WTC11 (cell line): ENCODE results near the gene PLET1. TPM values are rescaled to one million over a fixed set of nuclear protein-coding genes. Genes with fewer than 3 reads are reported as not detected.

Source experiments
- ATAC-seq: fragments of 200-7000 bp; cut with Tn5 transposase; 2 replicates; pipeline ENCODE4 v1.10.0; 2021; ENCODE audit warnings: mild to moderate bottlenecking, moderate library complexity
- CTCF ChIA-PET: fragments of 300-600 bp; sonication (Branson Sonifier 250); formaldehyde crosslinking; loops from one replicate; lab custom pipeline; 2021; ENCODE audit warnings: antibody characterized with exemption; lab: Charles Lee
- POLR2A ChIA-PET: fragments of 350-600 bp; sonication (Branson Sonifier 250); formaldehyde crosslinking; loops from one replicate; lab custom pipeline; 2021; ENCODE audit warnings: antibody characterized with exemption; lab: Charles Lee
- DNase-seq: peaks from one replicate; pipeline ENCODE4 v3.0.0; 2021; ENCODE audit warnings: low spot score
- H3K27ac Mint-ChIP-seq: 2 replicates; pipeline ENCODE4 v1.8.0; 2021; ENCODE audit warnings: mixed read lengths
- H3K27me3 Mint-ChIP-seq: 2 replicates; pipeline ENCODE4 v1.8.0; 2021; ENCODE audit warnings: low read depth, mild to moderate bottlenecking, moderate library complexity, mixed read lengths
- H3K36me3 Mint-ChIP-seq: 2 replicates; pipeline ENCODE4 v1.8.0; 2021; ENCODE audit warnings: mixed read lengths
- H3K4me1 Mint-ChIP-seq: 2 replicates; pipeline ENCODE4 v1.8.0; 2022; ENCODE audit warnings: mixed read lengths
- H3K4me3 Mint-ChIP-seq: 2 replicates; pipeline ENCODE4 v1.8.0; 2021; ENCODE audit warnings: mild to moderate bottlenecking, moderate library complexity, mixed read lengths
- H3K9me3 Mint-ChIP-seq: 2 replicates; pipeline ENCODE4 v1.8.0; 2021; ENCODE audit warnings: mixed read lengths
- CREM ChIP-seq: sonication (generic); formaldehyde crosslinking; IDR thresholded peaks from 2 replicates; pipeline ENCODE4 v1.8.1; 2022; ENCODE audit warnings: mild to moderate bottlenecking, missing genetic modification reagents, moderate library complexity
- FOXJ3 ChIP-seq: sonication (generic); formaldehyde crosslinking; IDR thresholded peaks from 2 replicates; pipeline ENCODE4 v1.9.0; 2021; ENCODE audit warnings: missing genetic modification reagents, mild to moderate bottlenecking, borderline replicate concordance
- GABPB1 ChIP-seq: sonication (generic); formaldehyde crosslinking; IDR thresholded peaks from 2 replicates; pipeline ENCODE4 v1.8.1; 2023; ENCODE audit warnings: mild to moderate bottlenecking, missing genetic modification reagents
- NFATC4 ChIP-seq: fragments of 250-450 bp; sonication (Bioruptor Pico); IDR thresholded peaks from 2 replicates; pipeline ENCODE4 v1.9.0; 2021; ENCODE audit warnings: mild to moderate bottlenecking
- NFE2L1 ChIP-seq: sonication (generic); formaldehyde crosslinking; IDR thresholded peaks from 2 replicates; pipeline ENCODE4 v1.8.1; 2023; ENCODE audit warnings: missing genetic modification reagents
- NR2C2 ChIP-seq: sonication (generic); formaldehyde crosslinking; IDR thresholded peaks from 2 replicates; pipeline ENCODE4 v1.8.0; 2022; ENCODE audit warnings: mild to moderate bottlenecking, missing genetic modification reagents
- NR3C1 ChIP-seq: sonication (generic); formaldehyde crosslinking; conservative IDR thresholded peaks from 2 replicates; pipeline ENCODE4 v1.8.1; 2023; ENCODE audit warnings: low read depth, mild to moderate bottlenecking, missing genetic modification reagents
- RORB ChIP-seq: fragments of 250-450 bp; sonication (Bioruptor Pico); IDR thresholded peaks from 2 replicates; pipeline ENCODE4 v1.9.0; 2021; ENCODE audit warnings: mild to moderate bottlenecking
- TEAD1 ChIP-seq: sonication (generic); formaldehyde crosslinking; IDR thresholded peaks from 2 replicates; pipeline ENCODE4 v1.8.0; 2022; ENCODE audit warnings: mild to moderate bottlenecking, missing genetic modification reagents
- TP53 ChIP-seq: sonication (generic); formaldehyde crosslinking; IDR thresholded peaks from 2 replicates; pipeline ENCODE4 v1.8.1; 2023; ENCODE audit warnings: mild to moderate bottlenecking, missing genetic modification reagents
- total RNA-seq: library from RNA; stranded (reverse); gene quantifications from 3 replicates; pipeline ENCODE4 v1.2.3, GENCODE V29; 2021
- TF ChIP-seq, protein P1 (sequence below): sonication (generic); formaldehyde crosslinking; conservative IDR thresholded peaks from 2 replicates; pipeline ENCODE4 v1.8.1; 2023; ENCODE audit warnings: mild to moderate bottlenecking, low read depth, missing genetic modification reagents, moderate library complexity
- TF ChIP-seq, protein P2 (sequence below): sonication (generic); formaldehyde crosslinking; IDR thresholded peaks from 2 replicates; pipeline ENCODE4 v1.8.1; 2022; ENCODE audit warnings: missing genetic modification reagents, borderline replicate concordance
- TF ChIP-seq, protein P3 (sequence below): sonication (generic); formaldehyde crosslinking; IDR thresholded peaks from 2 replicates; pipeline ENCODE4 v1.8.1; 2023; ENCODE audit warnings: mild to moderate bottlenecking, missing genetic modification reagents, moderate library complexity
- TF ChIP-seq, protein P4 (sequence below): sonication (generic); formaldehyde crosslinking; IDR thresholded peaks from 2 replicates; pipeline ENCODE4 v1.8.0; 2022; ENCODE audit warnings: mild to moderate bottlenecking, missing genetic modification reagents
- TF ChIP-seq, protein P5 (sequence below): sonication (generic); formaldehyde crosslinking; IDR thresholded peaks from 2 replicates; pipeline ENCODE4 v1.8.0; 2022; ENCODE audit warnings: mild to moderate bottlenecking, missing genetic modification reagents
- TF ChIP-seq, protein P6 (sequence below): fragments of 200-600 bp; IDR thresholded peaks from 2 replicates; pipeline ENCODE4 v1.8.0; 2022; ENCODE audit warnings: antibody characterized with exemption
- TF ChIP-seq, protein P7 (sequence below): sonication (generic); formaldehyde crosslinking; IDR thresholded peaks from 2 replicates; pipeline ENCODE4 v1.8.1; 2023; ENCODE audit warnings: mild to moderate bottlenecking, missing genetic modification reagents

Gene PLET1
- total RNA-seq, 1 experiment from 2014 or later, result not detected

DNA sequence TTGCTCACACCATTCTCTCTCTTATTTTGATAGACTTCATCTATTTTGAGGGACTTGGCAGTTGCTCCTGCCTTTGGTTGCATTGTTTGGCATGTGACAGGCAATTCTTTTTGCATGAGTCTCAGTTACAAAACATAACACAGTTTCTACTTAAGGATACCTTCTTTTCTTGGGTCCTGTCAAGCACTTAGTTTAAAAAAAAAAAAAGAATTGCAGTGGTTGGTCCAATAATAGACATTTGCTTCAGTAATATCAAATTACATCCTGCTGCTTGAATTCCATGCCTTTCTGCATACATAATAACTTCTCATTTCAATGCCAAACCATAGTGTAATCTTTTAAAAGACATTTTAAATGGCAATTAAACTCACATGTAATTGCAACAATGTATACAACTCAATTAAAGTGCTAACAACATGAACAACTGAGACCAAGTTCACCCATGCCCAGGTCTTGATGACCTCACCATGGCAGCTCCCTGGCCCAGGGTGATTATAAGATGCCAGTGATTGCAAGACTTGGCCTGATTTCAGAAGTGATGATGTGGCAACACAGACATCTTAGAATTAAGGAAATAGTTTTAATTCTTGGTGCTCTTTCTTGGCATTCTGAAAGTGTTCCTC is 32.2 kb upstream of the PLET1 start (continued):
- TF ChIP-seq, protein P1, sequence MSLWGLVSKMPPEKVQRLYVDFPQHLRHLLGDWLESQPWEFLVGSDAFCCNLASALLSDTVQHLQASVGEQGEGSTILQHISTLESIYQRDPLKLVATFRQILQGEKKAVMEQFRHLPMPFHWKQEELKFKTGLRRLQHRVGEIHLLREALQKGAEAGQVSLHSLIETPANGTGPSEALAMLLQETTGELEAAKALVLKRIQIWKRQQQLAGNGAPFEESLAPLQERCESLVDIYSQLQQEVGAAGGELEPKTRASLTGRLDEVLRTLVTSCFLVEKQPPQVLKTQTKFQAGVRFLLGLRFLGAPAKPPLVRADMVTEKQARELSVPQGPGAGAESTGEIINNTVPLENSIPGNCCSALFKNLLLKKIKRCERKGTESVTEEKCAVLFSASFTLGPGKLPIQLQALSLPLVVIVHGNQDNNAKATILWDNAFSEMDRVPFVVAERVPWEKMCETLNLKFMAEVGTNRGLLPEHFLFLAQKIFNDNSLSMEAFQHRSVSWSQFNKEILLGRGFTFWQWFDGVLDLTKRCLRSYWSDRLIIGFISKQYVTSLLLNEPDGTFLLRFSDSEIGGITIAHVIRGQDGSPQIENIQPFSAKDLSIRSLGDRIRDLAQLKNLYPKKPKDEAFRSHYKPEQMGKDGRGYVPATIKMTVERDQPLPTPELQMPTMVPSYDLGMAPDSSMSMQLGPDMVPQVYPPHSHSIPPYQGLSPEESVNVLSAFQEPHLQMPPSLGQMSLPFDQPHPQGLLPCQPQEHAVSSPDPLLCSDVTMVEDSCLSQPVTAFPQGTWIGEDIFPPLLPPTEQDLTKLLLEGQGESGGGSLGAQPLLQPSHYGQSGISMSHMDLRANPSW, result no peak
- TF ChIP-seq NR2C2 (CRISPR knock-in tag) (no peak), TEAD1 (no peak)

DNA sequence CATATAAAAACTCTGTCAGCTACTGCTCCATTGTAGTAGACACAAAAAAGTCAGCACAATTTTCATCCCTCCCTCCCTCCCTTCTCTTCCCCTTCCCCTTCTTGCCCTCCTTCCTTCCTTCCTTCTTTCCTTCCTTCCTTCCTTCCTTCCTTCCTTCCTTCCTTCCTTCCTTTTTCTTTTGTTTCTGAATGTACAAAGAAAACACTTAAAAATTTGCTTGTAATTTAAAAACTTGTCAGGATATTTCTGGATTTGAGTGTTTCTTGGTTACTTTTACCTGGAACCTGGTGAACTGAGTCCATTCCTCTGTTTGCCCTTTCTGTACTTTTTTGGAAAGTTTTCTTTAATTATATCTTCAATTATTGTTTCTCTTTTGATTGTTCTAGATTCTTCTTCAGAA is 31.5 kb upstream of the PLET1 start:
- TF ChIP-seq, protein P2, sequence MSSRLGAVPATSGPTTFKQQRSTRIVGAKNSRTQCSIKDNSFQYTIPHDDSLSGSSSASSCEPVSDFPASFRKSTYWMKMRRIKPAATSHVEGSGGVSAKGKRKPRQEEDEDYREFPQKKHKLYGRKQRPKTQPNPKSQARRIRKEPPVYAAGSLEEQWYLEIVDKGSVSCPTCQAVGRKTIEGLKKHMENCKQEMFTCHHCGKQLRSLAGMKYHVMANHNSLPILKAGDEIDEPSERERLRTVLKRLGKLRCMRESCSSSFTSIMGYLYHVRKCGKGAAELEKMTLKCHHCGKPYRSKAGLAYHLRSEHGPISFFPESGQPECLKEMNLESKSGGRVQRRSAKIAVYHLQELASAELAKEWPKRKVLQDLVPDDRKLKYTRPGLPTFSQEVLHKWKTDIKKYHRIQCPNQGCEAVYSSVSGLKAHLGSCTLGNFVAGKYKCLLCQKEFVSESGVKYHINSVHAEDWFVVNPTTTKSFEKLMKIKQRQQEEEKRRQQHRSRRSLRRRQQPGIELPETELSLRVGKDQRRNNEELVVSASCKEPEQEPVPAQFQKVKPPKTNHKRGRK (CRISPR knock-in tag), result no peak
- TF ChIP-seq, protein P3, sequence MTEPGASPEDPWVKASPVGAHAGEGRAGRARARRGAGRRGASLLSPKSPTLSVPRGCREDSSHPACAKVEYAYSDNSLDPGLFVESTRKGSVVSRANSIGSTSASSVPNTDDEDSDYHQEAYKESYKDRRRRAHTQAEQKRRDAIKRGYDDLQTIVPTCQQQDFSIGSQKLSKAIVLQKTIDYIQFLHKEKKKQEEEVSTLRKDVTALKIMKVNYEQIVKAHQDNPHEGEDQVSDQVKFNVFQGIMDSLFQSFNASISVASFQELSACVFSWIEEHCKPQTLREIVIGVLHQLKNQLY (CRISPR knock-in tag), result no peak
- TF ChIP-seq GABPB1 (CRISPR knock-in tag), result no peak
- TF ChIP-seq NR3C1 (CRISPR knock-in tag), result no peak
- no peak for TF ChIP-seq NFATC4 (CRISPR knock-in tag)
- TF ChIP-seq, protein P4, sequence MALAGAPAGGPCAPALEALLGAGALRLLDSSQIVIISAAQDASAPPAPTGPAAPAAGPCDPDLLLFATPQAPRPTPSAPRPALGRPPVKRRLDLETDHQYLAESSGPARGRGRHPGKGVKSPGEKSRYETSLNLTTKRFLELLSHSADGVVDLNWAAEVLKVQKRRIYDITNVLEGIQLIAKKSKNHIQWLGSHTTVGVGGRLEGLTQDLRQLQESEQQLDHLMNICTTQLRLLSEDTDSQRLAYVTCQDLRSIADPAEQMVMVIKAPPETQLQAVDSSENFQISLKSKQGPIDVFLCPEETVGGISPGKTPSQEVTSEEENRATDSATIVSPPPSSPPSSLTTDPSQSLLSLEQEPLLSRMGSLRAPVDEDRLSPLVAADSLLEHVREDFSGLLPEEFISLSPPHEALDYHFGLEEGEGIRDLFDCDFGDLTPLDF (CRISPR knock-in tag), result no peak
- TF ChIP-seq, protein P5, sequence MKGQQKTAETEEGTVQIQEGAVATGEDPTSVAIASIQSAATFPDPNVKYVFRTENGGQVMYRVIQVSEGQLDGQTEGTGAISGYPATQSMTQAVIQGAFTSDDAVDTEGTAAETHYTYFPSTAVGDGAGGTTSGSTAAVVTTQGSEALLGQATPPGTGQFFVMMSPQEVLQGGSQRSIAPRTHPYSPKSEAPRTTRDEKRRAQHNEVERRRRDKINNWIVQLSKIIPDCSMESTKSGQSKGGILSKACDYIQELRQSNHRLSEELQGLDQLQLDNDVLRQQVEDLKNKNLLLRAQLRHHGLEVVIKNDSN, result no peak
- no peak for TF ChIP-seq NFE2L1 (CRISPR knock-in tag)
- TF ChIP-seq RORB, result no peak
- no peak for TF ChIP-seq FOXJ3 (CRISPR knock-in tag)
- no peak for TF ChIP-seq CREM (CRISPR knock-in tag)
- TF ChIP-seq, protein P6, sequence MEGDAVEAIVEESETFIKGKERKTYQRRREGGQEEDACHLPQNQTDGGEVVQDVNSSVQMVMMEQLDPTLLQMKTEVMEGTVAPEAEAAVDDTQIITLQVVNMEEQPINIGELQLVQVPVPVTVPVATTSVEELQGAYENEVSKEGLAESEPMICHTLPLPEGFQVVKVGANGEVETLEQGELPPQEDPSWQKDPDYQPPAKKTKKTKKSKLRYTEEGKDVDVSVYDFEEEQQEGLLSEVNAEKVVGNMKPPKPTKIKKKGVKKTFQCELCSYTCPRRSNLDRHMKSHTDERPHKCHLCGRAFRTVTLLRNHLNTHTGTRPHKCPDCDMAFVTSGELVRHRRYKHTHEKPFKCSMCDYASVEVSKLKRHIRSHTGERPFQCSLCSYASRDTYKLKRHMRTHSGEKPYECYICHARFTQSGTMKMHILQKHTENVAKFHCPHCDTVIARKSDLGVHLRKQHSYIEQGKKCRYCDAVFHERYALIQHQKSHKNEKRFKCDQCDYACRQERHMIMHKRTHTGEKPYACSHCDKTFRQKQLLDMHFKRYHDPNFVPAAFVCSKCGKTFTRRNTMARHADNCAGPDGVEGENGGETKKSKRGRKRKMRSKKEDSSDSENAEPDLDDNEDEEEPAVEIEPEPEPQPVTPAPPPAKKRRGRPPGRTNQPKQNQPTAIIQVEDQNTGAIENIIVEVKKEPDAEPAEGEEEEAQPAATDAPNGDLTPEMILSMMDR, result no peak
- TF ChIP-seq, protein P7, sequence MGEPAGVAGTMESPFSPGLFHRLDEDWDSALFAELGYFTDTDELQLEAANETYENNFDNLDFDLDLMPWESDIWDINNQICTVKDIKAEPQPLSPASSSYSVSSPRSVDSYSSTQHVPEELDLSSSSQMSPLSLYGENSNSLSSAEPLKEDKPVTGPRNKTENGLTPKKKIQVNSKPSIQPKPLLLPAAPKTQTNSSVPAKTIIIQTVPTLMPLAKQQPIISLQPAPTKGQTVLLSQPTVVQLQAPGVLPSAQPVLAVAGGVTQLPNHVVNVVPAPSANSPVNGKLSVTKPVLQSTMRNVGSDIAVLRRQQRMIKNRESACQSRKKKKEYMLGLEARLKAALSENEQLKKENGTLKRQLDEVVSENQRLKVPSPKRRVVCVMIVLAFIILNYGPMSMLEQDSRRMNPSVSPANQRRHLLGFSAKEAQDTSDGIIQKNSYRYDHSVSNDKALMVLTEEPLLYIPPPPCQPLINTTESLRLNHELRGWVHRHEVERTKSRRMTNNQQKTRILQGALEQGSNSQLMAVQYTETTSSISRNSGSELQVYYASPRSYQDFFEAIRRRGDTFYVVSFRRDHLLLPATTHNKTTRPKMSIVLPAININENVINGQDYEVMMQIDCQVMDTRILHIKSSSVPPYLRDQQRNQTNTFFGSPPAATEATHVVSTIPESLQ (CRISPR knock-in tag), result no peak
- no peak for TF ChIP-seq TP53 (CRISPR knock-in tag)
- Mint-ChIP-seq H3K4me3 (no peak overlapping the region), H3K27me3 (peaks cover 29% of the 10 kb centered on the region), H3K27ac (no peak overlapping the region), H3K9me3 (no peaks in the 10 kb centered on the region), H3K4me1 (0 out of 2 replicates have a peak, but pooled peaks cover 7% of the 10 kb centered on the region), H3K36me3 (no peaks in the 10 kb centered on the region)
- ATAC-seq, result no peak
- POLR2A ChIA-PET, result no interaction called here
- DNase-seq, result no peak
- CTCF ChIA-PET, result no interaction called here
